NCI-H2107 treated with DMSO at 0.1 percent for 48 hours (cell line): ENCODE results near the gene OTOP2.
"Not testable (repeated sequence)": the region's sequence is repeated elsewhere in the genome, so short reads cannot be mapped to it uniquely, and the experiment has no call there.

Experiments used
- DNase-seq: peaks from one replicate; lab custom pipeline; 2025; ENCODE audit not compliant: unreplicated experiment; lab: John Stamatoyannopoulos, UW

The OTOP2 gene

DNA sequence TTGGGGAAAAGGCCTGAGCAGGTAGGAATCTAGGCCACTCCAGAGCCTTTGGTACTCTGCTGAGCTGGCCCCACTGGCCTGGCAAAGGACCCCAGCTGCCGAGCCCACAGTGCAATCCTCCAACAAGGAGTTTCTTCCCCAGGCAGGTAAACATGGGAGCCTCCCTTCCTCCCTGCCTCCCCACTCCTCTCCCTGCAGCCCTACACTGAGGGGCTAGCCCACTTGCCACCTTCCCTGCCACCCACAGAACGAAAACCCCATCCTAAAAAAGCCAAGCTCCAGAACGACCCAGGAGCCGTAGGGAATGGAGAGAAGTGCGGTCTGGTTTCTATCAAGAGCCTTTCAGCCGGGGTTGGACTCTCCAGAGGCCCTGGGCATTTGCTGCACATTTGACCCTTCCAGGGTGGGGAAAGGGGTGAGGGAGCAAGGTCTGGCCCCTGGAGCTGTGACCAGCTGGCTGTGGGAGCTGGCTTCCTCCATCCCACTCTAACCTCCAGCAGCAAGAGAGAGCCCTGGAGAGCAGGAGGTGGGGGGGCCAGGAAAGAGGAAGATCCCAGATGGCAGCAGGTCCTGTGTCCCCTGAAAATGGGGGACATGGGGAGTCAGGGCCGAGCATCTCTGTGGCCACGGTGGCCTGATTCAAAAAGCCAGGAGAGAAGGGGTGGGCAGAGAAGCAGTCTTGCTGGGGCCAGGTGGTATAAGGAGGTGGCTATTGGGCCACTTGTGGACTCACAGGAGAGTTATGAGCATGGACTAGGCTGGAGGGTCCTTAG lies 47.2 kb downstream of the OTOP2 start:
- no peak for DNase-seq

DNA sequence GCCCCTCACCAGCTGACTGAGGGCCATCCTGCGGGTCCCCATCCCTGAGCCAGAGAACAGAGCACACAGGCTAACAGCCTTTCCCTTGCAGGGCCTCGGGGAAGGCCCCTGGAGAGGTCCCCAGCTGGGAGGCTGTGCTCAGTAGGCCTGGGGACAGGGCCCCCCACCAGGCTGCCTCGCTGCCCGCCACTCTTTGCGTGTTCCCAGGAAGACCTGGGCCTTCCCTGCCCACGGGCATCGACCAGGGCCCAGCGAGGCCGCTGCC lies 47.7 kb downstream of the OTOP2 start:
- no peak for DNase-seq

DNA sequence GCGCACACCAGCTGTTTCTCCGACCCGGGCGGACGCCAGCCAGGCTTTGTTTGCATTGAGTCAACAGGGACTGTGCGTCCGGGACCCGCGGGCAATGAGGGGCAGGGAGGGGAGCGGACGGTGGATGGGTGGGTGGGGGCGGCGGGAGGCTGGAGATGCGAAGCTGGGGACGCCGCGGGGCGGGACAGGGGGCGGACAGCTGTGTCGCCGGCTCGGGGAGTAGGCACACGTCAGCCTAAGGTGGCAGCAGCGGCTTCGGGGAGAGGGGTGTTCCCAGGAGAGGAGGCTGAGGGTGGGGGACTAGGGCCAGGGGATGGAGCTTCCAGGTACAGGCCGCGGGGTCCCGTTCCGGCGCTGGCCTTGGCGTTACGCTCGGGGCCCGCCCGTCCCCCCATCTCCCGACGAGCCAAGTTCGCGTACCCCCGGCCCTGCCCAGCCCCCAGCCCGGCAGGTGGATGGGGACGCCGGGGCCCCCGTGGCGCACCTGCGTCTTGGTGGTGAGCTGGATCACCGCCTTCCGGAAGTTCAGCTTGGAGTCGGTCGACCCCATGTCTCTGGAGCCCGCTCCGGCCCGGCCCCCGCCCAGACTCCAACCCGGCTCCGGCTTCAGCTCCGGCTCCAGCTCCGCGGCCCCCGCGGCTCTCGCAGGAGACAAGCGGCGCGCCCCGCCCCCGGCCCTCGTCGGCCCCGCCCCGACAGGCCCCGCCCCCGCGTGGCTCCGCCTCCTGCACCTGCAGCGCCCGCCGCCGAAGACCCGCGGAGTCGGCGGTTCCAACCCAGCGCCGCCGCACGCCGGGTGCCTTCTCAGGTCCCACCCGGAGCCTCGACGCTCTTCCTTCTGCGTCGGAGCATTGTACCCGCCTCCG lies 48.3 kb downstream of the OTOP2 start, which contains the start of gene HID1:
Gene HID1 (minus strand): TSS at position 653 of the 866 bp plus-strand sequence. CDS start 103 bp downstream, at position 550.
- peak; percentile 6 for DNase-seq

DNA sequence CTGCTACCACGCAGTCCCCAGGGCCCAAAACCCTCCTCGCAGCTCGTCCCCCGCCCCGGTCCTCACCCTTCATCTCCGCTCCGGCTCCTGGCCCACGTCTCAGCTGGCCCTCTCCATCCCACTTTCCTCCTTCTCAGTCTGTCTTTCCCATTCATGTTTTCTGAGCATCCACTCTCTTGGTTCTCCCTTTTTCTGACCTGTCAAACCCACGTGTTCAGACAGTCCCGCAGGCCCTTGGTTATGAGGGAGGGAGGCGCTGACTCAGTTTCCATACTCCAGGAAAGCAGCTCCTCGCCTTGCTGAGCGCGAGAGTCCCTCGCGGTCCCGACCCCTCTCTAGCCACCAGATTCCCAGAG lies 48.9 kb downstream of the OTOP2 start:
- DNase-seq, result no peak

DNA sequence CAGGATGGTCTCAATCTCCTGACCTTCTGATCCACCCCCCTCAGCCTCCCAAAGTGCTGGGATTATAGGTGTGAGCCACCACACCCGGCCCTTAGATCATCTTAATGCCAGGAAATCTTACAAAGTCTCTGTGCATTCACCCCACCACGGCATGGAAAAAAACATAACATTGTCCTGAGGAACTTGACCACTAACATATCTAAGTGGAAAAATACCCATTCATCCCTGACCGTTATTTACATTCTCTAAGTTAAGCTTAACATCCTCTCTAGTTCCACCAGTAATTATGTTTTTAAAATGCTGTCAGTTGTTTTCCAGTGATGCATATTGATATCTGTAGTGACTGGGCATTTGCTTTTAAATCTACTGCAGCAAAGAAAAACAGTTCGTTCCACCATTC lies 51.9 kb downstream of the OTOP2 start:
- DNase-seq, result no peak

DNA sequence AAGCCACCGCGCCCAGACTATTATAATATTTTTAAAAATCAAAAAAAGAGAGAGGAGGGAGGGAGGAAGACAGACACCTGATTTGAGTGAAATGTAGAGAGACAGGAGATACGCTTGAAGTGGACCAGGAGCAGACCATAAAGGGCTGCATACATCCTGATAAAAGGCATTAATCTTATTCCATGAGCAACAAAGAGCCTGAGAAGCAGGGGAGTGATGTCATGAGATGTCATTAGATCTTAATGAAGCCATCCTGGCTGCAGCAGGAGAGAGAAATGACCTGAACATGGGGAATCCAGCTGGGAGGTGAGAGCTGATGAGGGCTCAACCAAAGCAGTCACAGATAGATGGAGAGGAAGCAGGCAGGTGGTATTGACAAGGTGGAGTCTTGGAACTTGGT lies 53.7 kb downstream of the OTOP2 start:
- no peak for DNase-seq

DNA sequence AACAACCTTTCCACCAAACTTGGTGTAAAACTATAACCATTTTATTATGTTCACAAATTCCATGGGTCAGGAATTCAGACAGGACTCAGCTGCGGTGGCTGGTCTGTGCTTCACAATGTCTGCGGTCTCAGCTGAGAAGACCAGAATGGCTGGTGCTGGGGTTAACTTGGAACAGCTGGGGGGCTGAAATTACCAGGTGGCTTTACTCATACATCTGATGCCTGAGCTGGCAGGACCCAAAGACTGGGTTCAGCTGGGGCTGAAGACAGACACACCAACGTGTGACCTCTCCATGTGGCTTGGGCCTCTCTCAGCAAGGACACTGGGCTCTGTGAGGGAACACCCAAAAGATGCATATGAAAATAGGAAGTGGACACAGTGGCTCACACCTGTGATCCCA lies 54.2 kb downstream of the OTOP2 start:
- DNase-seq, result no peak

DNA sequence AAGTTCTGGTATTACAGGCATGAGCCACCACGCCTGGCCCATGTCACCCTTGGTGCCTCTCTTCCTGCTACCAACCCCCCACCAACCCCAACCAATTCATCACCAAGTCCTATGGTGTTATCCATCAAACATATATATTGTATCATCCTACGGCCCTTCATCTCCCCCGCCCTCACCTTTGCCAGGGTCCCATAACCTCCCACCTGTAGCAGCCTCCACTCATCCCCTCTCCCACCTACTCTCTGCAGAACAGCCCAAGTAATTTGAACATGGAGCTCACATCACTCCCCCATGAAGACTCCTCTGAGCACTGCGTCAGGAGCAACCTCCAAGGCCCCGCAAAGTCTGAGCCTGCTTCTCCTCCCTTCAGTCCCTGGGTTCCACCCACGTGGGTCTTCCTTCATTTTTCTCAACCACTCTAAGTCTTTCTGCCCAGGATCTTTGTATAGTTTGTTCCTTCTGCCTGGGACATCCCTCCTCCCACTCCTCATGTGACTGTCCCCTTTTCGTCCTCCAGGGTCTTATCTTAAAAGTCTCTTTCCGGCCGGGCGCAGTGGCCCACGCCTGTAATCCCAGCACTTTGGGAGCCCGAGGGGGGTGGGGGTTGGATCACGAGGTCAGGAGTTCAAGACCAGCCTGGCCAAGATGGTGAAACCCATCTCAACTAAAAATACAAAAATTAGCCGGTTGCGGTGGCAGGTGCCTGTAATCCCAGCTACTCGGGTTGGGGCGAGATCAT lies 55.5 kb downstream of the OTOP2 start:
- no peak for DNase-seq

DNA sequence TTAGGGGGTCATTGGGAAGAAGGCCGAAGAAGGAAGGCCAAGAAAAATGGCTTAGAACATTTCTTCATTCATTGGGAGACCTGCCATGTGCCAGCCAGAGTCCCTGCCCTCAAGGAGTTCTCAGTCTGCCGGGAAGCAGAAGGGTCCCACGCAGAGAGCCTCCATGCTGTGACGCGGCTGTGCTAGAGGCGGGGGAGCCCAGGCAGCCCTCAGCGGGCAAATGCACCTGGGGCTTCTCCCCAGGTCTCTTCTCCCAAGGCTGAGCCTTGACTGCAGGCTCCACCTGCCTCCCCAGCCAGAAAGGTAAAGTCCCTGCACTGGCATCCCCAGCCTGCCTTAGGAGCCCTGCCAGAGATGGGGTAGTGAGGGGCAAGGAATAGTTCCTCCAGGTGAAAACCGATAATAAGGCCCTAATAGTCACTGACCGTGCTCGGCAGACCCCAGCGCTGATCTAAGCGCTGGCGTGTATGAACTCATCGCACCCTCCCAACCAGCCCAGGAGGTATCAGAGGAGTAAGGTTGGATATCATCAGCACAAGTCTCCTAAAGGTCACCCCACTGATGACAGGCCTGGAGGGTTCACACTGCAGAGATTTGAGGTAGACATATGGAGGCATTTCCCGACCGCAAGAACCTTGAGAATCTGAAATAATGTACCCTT lies 57.4 kb downstream of the OTOP2 start:
- DNase-seq, result no peak

DNA sequence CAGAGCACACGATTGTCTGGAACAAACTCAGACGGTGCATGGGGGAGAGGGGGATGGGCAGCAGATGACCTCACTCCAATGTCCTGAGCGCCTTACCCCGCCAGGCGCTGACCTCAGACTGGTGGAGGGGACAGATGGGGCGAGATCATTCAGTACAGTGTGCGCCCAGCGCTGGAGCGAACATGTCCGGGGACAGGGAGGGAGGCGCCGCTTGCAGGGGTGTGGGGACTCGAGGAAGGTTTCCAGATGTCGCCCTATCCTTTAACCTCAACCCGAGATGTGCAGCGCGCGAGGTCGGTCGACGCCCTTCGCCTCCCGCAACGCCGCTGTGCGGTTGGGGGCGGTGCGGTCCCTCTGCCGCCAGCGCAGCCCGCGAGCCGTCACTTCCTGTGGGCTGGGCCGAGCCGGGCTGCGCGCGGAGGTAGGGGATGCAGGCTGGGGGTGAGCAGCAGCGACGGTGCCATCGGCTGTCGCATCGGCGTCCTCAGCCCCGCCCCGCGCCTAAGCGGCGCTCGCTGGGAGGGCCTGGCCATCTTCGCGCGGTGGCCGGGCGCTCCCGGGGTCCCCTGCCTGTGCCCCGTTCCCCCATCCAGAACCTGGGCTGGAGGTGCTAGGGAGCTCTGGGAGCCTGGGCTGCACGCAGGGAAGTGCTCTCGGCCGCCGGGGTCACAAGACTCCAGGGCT lies 58.0 kb downstream of the OTOP2 start:
- peak; percentile 64 for DNase-seq

DNA sequence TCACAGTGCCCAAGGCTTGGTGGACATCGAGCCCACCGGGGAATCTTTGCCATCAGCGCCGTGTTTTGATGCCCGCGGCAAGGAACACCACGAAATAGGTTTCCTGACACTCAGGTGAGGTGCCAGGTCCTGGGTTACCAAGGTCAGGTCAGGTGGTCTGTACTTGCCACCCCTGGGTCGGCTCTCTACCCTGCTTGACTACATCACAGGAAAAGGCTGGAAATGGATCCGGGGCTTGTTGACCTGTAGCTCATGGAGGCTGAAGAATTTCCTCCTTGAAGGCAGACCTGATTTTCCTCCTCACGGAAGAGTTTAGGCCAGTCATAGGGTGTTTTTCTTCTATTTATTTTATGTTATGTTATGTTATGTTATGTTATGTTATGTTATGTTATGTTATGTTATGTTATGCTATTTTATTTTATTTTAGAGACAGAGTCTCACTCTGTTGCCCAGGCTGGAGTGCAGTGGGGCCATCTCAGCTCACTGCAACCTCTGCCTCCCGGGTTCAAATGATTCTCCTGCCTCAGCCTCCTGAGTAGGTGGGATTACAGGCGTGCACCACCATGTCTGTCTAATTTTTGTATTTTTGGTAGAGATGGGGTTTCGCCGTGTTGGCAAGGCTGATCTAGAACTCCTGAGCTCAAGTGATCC lies 58.7 kb downstream of the OTOP2 start:
- not testable (repeated sequence) for DNase-seq
